ENCODE results near the gene XPC. TPM values are rescaled to one million over a fixed set of nuclear protein-coding genes. Genes with fewer than 3 reads are reported as not detected.
A peak's percentile ranks its signal among the peaks of the same experiment; 100 is the strongest.

Gene XPC
- total RNA-seq, 2 experiments from 2014 or later = 22.7 to 38.6 TPM

DNA sequence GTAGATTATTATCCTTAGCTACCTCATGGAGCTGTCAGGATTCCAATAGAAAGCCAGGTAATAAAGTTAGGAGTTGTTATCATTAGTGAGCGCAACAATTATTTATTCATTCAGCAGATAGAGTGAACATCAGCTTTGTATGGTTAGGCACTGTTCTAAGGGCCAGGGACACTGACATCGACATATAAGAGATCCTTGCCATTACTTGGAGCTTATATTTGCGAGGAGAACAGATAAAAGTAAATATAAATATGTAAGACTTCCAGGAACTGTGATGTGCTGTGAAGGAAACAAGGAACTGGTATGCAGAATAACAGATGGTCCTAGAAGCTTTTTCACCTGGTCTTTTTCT, 689 bp upstream of the XPC start:
- Histone ChIP-seq H3K4me3 (ENCODE audit: low read depth, low read length, poor library complexity, severe bottlenecking) (peak overlapping the region; percentile 91), H4K20me1 (ENCODE audit: insufficient read depth, low read length) (peaks cover 16% of the 10 kb centered on the region), H3K9me3 (ENCODE audit: low read length) (no peaks in the 10 kb centered on the region), H3K36me3 (ENCODE audit: insufficient read depth, low read length) (peaks cover 33% of the 10 kb centered on the region), H3K4me2 (ENCODE audit: low read length) (peak overlapping the region; percentile 84), H3K79me2 (ENCODE audit: insufficient read depth, low read depth, low read length) (peaks cover 90% of the 10 kb centered on the region), H2AFZ (ENCODE audit: low read length) (peak overlapping the region; percentile 90), H3K27ac (ENCODE audit: low read depth, low read length, poor library complexity, severe bottlenecking) (peak overlapping the region; percentile 52), H3K4me1 (ENCODE audit: insufficient read depth, low read length, poor library complexity, severe bottlenecking) (peaks cover 51% of the 10 kb centered on the region), H3K9me2 (ENCODE audit: insufficient read depth, low read length) (no peaks in the 10 kb centered on the region)
- POLR2A ChIA-PET = interaction anchor here (0.5 to 2.2 kb wide), 9 partner anchors 9 to 319 kb away, joined by 3 to 20 read pairs (median 4); partner anchors contain the start of genes CHCHD4 and TMEM43
- CTCF ChIA-PET (ENCODE audit: unreplicated experiment) = interaction anchor here (0.6 to 1.2 kb wide), 3 partner anchors 24 to 56 kb away, joined by 3 to 4 read pairs (median 3); no protein-coding TSS in a partner anchor
- intact Hi-C loops (cut with micrococcal nuclease; ENCODE audit: unreplicated experiment) = loop anchor here (5.0 kb wide), 1 partner anchor 768 kb away; the partner anchor contains the start of gene NR2C2
- TF ChIP-seq EZH2phosphoT487 (IDR thresholded peaks at IDR 0.05; ENCODE audit: borderline replicate concordance, low read depth, low read length) = no peak
- TF ChIP-seq, protein P1, sequence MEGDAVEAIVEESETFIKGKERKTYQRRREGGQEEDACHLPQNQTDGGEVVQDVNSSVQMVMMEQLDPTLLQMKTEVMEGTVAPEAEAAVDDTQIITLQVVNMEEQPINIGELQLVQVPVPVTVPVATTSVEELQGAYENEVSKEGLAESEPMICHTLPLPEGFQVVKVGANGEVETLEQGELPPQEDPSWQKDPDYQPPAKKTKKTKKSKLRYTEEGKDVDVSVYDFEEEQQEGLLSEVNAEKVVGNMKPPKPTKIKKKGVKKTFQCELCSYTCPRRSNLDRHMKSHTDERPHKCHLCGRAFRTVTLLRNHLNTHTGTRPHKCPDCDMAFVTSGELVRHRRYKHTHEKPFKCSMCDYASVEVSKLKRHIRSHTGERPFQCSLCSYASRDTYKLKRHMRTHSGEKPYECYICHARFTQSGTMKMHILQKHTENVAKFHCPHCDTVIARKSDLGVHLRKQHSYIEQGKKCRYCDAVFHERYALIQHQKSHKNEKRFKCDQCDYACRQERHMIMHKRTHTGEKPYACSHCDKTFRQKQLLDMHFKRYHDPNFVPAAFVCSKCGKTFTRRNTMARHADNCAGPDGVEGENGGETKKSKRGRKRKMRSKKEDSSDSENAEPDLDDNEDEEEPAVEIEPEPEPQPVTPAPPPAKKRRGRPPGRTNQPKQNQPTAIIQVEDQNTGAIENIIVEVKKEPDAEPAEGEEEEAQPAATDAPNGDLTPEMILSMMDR (conservative IDR thresholded peaks at IDR 0.05; ENCODE audit: low read length) = no peak
- DNase-seq (ENCODE audit: low spot score) = no peak
- TSS peak; percentile 86 for BruUV-seq (replicated peaks)

DNA sequence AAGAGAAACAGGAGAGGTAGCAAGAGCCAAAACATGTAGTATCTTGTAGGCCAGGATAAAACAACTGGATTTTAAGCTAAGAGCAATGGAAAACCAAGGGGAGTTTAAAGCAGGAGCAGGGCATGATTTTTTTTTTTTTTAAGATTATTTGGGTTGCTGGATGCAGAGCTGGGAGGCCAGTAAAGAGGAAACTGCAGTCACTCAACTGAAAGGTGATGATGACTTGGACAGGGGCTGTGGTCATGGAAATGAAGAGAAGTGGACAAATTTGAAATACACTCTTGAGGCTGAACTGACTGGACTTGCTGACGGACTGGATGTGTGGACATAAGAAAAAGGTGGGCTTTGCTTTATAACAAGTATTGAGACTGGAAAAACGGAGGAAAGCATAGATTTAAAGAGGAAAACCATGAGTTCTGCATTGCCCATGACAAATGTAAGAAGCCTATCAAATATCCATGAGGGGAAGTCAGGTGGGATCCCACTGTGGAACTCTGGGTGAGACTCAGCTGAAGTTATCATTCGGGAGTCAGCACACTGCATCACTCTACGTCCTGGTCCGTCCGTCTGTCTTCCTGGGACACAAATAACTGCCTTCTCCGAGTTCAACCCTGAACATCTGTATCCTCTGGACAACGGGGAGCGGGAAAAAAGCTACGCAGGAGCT, 688 bp downstream of the XPC start:
- Histone ChIP-seq H3K9me2 (ENCODE audit: insufficient read depth, low read length) (no peaks in the 10 kb centered on the region), H4K20me1 (ENCODE audit: insufficient read depth, low read length) (peaks cover 16% of the 10 kb centered on the region; the same call in 1 of the 2 replicates), H3K4me3 (ENCODE audit: low read depth, low read length, poor library complexity, severe bottlenecking) (peak overlapping the region; percentile 91), H3K79me2 (ENCODE audit: insufficient read depth, low read depth, low read length) (peaks cover 94% of the 10 kb centered on the region), H3K27ac (ENCODE audit: low read depth, low read length, poor library complexity, severe bottlenecking) (peak overlapping the region; percentile 33), H3K36me3 (ENCODE audit: insufficient read depth, low read length) (peaks cover 25% of the 10 kb centered on the region), H3K4me2 (ENCODE audit: low read length) (peak overlapping the region; percentile 74), H3K9me3 (ENCODE audit: low read length) (no peaks in the 10 kb centered on the region), H2AFZ (ENCODE audit: low read length) (peak overlapping the region; percentile 49; the same call in 1 of the 2 replicates), H3K4me1 (ENCODE audit: insufficient read depth, low read length, poor library complexity, severe bottlenecking) (peaks cover 47% of the 10 kb centered on the region)
- TF ChIP-seq EZH2phosphoT487 (IDR thresholded peaks at IDR 0.05; ENCODE audit: borderline replicate concordance, low read depth, low read length) = no peak
- TF ChIP-seq, protein P1 (conservative IDR thresholded peaks at IDR 0.05; ENCODE audit: low read length) = no peak
- intact Hi-C loops (cut with micrococcal nuclease; ENCODE audit: unreplicated experiment) = loop anchor here (1.0 to 5.0 kb wide), 2 partner anchors 53 to 770 kb away; partner anchors contain the start of genes CHCHD4 and NR2C2
- BruUV-seq (replicated peaks) = TSS peak; percentile 67
- DNase-seq (ENCODE audit: low spot score) = peak; percentile 16
- POLR2A ChIA-PET = interaction anchor here (0.7 to 2.2 kb wide), 7 partner anchors 12 to 923 kb away, joined by 3 to 20 read pairs (median 5); partner anchors contain the start of genes CCDC174, CHCHD4 and TMEM43
- CTCF ChIA-PET (ENCODE audit: unreplicated experiment) = interaction anchor here (1.4 kb wide), 1 partner anchor 10 kb away, joined by 3 read pairs; no protein-coding TSS in a partner anchor

All from OCI-LY7 (cell line).